ENCODE measurements around the gene STK16. TPM values are rescaled to one million over a fixed set of nuclear protein-coding genes. Genes with fewer than 3 reads are reported as not detected.

Gene STK16
- total and polyA plus RNA-seq, 2 of the 13 experiments (the other 11 are each of a cell fraction or from before 2014, with no cell fraction given): 28.0 to 50.9 TPM

DNA sequence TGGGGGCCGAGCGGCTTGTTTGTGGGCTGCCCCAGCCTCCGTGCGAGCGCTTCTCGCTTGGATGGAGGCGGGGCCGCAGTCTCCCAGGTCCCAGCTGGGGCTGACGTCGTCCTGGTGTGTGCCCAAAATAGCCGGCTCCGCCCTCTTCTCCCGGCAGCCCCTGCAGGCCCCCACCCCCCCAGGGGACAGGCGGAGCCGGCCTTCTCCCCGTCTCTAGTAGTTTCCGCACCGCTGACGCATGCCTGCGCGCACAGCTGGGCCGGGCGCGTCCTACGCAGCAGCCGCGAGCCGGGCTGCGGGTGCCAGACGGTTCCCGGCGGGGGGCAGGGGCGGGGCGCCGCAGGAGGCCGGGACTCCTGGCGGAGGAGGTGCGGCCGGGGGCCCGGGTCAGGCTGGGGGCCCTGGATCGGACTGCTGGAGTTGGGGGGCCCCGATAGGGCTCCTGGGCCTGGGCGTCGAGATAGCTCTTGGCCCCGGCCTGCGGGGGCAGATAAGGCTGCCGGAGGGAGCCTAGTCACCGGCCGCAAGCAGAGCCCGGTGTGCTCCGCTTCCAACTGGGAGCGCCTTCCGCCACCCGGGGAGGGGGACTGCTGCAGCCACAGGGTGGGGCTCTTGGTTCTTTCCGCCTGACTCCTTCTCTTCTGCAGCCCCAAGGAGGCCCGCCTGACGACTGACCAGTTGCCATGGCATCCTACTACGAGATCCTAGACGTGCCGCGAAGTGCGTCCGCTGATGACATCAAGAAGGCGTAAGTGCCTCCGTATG lies 34.1 kb downstream of the STK16 start, which contains the start of gene DNAJB2 (continued):
- TF ChIP-seq, protein P1, sequence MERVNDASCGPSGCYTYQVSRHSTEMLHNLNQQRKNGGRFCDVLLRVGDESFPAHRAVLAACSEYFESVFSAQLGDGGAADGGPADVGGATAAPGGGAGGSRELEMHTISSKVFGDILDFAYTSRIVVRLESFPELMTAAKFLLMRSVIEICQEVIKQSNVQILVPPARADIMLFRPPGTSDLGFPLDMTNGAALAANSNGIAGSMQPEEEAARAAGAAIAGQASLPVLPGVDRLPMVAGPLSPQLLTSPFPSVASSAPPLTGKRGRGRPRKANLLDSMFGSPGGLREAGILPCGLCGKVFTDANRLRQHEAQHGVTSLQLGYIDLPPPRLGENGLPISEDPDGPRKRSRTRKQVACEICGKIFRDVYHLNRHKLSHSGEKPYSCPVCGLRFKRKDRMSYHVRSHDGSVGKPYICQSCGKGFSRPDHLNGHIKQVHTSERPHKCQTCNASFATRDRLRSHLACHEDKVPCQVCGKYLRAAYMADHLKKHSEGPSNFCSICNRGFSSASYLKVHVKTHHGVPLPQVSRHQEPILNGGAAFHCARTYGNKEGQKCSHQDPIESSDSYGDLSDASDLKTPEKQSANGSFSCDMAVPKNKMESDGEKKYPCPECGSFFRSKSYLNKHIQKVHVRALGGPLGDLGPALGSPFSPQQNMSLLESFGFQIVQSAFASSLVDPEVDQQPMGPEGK (CRISPR knock-in tag; IDR thresholded peaks at IDR 0.05): peak; percentile 99
- TF ChIP-seq ARHGAP35 (CRISPR knock-in tag; IDR thresholded peaks at IDR 0.05; ENCODE audit: borderline replicate concordance): peak; percentile 85
- peak; percentile 89 for TF ChIP-seq ZNF564 (CRISPR knock-in tag; IDR thresholded peaks at IDR 0.05)
- TF ChIP-seq, protein P2, sequence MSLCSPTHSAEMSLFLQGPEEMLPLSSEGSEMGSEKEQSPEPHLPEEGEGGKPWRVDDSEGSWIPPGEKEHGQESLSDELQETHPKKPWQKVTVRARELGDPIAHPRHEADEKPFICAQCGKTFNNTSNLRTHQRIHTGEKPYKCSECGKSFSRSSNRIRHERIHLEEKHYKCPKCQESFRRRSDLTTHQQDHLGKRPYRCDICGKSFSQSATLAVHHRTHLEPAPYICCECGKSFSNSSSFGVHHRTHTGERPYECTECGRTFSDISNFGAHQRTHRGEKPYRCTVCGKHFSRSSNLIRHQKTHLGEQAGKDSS (CRISPR knock-in tag; IDR thresholded peaks at IDR 0.05; ENCODE audit: borderline replicate concordance, low read depth): no peak
- TF ChIP-seq, protein P3, sequence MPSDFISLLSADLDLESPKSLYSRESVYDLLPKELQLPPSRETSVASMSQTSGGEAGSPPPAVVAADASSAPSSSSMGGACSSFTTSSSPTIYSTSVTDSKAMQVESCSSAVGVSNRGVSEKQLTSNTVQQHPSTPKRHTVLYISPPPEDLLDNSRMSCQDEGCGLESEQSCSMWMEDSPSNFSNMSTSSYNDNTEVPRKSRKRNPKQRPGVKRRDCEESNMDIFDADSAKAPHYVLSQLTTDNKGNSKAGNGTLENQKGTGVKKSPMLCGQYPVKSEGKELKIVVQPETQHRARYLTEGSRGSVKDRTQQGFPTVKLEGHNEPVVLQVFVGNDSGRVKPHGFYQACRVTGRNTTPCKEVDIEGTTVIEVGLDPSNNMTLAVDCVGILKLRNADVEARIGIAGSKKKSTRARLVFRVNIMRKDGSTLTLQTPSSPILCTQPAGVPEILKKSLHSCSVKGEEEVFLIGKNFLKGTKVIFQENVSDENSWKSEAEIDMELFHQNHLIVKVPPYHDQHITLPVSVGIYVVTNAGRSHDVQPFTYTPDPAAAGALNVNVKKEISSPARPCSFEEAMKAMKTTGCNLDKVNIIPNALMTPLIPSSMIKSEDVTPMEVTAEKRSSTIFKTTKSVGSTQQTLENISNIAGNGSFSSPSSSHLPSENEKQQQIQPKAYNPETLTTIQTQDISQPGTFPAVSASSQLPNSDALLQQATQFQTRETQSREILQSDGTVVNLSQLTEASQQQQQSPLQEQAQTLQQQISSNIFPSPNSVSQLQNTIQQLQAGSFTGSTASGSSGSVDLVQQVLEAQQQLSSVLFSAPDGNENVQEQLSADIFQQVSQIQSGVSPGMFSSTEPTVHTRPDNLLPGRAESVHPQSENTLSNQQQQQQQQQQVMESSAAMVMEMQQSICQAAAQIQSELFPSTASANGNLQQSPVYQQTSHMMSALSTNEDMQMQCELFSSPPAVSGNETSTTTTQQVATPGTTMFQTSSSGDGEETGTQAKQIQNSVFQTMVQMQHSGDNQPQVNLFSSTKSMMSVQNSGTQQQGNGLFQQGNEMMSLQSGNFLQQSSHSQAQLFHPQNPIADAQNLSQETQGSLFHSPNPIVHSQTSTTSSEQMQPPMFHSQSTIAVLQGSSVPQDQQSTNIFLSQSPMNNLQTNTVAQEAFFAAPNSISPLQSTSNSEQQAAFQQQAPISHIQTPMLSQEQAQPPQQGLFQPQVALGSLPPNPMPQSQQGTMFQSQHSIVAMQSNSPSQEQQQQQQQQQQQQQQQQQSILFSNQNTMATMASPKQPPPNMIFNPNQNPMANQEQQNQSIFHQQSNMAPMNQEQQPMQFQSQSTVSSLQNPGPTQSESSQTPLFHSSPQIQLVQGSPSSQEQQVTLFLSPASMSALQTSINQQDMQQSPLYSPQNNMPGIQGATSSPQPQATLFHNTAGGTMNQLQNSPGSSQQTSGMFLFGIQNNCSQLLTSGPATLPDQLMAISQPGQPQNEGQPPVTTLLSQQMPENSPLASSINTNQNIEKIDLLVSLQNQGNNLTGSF (CRISPR knock-in tag; IDR thresholded peaks at IDR 0.05): peak; percentile 71; the same call in 1 of the 2 replicates
- TF ChIP-seq HNF4G (IDR thresholded peaks at IDR 0.05; ENCODE audit: borderline replicate concordance, low read depth, low read length): no peak
- no peak for TF ChIP-seq HNF4G (CRISPR knock-in tag; IDR thresholded peaks at IDR 0.05; ENCODE audit: borderline replicate concordance, low read depth)
- TF ChIP-seq ZNF567 (CRISPR knock-in tag; IDR thresholded peaks at IDR 0.05; ENCODE audit: borderline replicate concordance): no peak
- no peak for TF ChIP-seq DPF2 (CRISPR knock-in tag; IDR thresholded peaks at IDR 0.05; ENCODE audit: borderline replicate concordance, low read depth)
- TF ChIP-seq KLF16 (CRISPR knock-in tag; IDR thresholded peaks at IDR 0.05): peak in 1 of 2 experiments; percentile 87; a peak in 2 of 4 replicates
- no peak for TF ChIP-seq EHMT2 (IDR thresholded peaks at IDR 0.05; ENCODE audit: borderline replicate concordance, low read depth, low read length)
- no peak for TF ChIP-seq ZNF572 (CRISPR knock-in tag; IDR thresholded peaks at IDR 0.05)
